ENCODE data around the gene ASTL.

The ASTL gene

DNA sequence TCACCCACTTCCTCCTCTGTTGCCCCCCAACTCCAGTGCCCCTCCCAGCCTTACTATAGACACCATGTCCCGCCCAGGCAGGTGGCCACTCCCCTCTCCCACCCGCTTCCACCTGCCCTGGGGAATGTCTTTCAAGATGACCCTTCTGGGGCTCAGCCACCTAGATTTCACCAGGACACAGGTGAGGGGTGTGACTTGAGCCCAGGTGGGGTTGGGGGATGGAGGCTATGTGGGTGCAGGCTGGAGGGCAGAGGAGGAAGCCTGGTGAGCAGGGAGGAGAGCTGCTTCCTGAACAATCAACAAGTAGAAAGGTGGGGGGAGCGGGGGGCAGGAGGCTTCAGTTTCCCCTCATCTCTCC, 30.6 kb downstream of the ASTL start:
- H3K27ac ChIP-seq (ENCODE audit: low read depth, low read length): no peak overlapping the region
- H3K4me3 ChIP-seq (ENCODE audit: low read depth in 1 of 5, low read length in 5 of 5): no peak overlapping the region
- H3K4me1 ChIP-seq (ENCODE audit: control insufficient read depth in 5 of 5, insufficient read depth in 5 of 5, low read length in 5 of 5): peaks cover 3 to 22% (median 18%) of the 10 kb centered on the region in 5 donors
- H3K9me3 ChIP-seq (ENCODE audit: control insufficient read depth in 5 of 5, low read length in 5 of 5): peaks cover 5 to 17% (median 15%) of the 10 kb centered on the region in 5 donors
- H3K9ac ChIP-seq (ENCODE audit: low read length in 5 of 5): no peak overlapping the region
- no peaks in the 10 kb centered on the region for H3K36me3 ChIP-seq (ENCODE audit: control insufficient read depth in 5 of 5, insufficient read depth in 5 of 5, low read length in 5 of 5)
- H3K27me3 ChIP-seq (ENCODE audit: control insufficient read depth in 5 of 5, insufficient read depth in 4 of 5, low read length in 5 of 5): peaks cover 0 to 21% (median 6%) of the 10 kb centered on the region in 5 donors

DNA sequence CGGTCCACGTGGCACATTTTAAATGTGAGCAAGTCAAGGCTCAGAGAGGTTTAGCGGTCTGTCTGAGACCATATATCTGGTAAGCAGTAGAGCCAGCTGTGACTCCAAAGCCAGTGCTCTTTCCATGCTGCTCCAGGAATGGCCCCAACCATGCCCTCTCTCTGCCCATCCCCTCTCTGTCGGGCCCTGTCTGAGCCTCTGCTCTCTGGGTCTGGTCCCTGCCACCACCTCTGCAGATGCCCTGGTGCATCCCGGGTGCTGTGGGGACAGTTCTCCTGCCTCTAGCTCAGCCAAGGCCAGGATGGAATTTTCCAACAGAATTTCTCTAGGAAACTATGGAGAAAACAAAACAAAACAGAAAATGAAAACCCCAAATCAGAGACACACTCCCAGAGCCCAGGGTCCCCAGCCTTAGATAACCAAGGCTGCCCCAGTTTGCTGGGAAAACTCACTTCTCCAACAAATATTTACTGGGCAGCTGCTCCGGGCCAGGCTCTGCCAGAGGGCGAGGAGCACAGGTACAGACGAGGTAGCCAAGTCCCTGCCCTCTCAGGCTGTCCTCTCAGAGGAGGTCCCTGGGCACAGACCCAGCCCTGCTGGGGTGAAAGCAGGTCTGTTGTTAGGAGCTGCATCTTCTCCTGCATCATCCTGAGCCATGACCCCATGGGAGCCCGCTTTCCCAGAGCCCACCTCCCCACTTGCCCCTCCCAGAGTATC, 31.2 kb downstream of the ASTL start:
- no peak overlapping the region for H3K27ac ChIP-seq (ENCODE audit: low read depth, low read length)
- H3K9me3 ChIP-seq (ENCODE audit: control insufficient read depth in 5 of 5, low read length in 5 of 5): peaks cover 5 to 17% (median 15%) of the 10 kb centered on the region in 5 donors
- H3K4me1 ChIP-seq (ENCODE audit: control insufficient read depth in 5 of 5, insufficient read depth in 5 of 5, low read length in 5 of 5): peaks cover 3 to 22% (median 18%) of the 10 kb centered on the region in 5 donors
- H3K36me3 ChIP-seq (ENCODE audit: control insufficient read depth in 5 of 5, insufficient read depth in 5 of 5, low read length in 5 of 5): no peaks in the 10 kb centered on the region
- H3K4me3 ChIP-seq (ENCODE audit: low read depth in 1 of 5, low read length in 5 of 5): no peak overlapping the region
- no peak overlapping the region for H3K9ac ChIP-seq (ENCODE audit: low read length in 5 of 5)
- peaks cover 0 to 21% (median 6%) of the 10 kb centered on the region in 5 donors for H3K27me3 ChIP-seq (ENCODE audit: control insufficient read depth in 5 of 5, insufficient read depth in 4 of 5, low read length in 5 of 5)

DNA sequence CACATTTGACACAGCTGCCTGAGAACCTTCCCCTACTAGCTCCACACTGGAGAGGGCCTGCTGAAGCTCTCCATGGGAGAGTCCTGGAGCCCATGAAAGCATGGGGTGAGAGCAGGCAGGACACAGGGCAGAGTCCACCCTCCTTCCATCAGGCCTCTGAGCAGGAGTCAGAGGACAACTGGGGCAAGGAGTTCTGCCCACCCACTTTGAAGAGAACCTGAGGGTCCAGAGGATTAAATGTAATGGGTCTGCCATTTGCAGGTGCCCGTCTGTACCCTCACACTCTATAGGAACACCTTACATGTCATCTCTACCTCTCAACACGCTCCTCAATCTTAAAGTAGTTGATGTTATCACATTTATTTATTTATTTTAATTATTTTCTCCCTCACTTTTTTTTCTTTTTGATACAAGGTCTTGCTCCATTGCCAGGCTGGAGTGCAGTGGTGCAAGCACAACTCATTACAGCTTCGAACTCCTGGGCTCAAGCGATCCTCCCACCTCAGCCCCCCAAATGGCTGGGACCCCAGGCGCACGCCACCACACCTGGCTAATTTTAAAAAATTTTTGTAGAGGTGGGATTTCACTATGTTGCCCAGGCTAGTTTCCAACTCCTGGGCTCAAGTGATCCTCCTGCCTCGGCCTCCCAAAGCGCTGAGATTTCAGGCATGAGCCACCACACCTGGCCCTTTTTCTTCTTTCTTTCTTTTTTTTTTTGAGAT, 32.1 kb downstream of the ASTL start:
- Histone ChIP-seq H3K9me3 (ENCODE audit: control insufficient read depth in 5 of 5, low read length in 5 of 5) (peaks cover 5 to 17% (median 15%) of the 10 kb centered on the region in 5 donors), H3K4me1 (ENCODE audit: control insufficient read depth in 5 of 5, insufficient read depth in 5 of 5, low read length in 5 of 5) (peaks cover 3 to 26% (median 18%) of the 10 kb centered on the region in 5 donors), H3K36me3 (ENCODE audit: control insufficient read depth in 5 of 5, insufficient read depth in 5 of 5, low read length in 5 of 5) (no peaks in the 10 kb centered on the region), H3K9ac (ENCODE audit: low read length in 5 of 5) (no peak overlapping the region), H3K27ac (ENCODE audit: low read depth, low read length) (no peak overlapping the region), H3K4me3 (ENCODE audit: low read depth in 1 of 5, low read length in 5 of 5) (peak overlapping the region in 1 of 5 donors; percentile 36), H3K27me3 (ENCODE audit: control insufficient read depth in 5 of 5, insufficient read depth in 4 of 5, low read length in 5 of 5) (peaks cover 0 to 21% (median 6%) of the 10 kb centered on the region in 5 donors)

DNA sequence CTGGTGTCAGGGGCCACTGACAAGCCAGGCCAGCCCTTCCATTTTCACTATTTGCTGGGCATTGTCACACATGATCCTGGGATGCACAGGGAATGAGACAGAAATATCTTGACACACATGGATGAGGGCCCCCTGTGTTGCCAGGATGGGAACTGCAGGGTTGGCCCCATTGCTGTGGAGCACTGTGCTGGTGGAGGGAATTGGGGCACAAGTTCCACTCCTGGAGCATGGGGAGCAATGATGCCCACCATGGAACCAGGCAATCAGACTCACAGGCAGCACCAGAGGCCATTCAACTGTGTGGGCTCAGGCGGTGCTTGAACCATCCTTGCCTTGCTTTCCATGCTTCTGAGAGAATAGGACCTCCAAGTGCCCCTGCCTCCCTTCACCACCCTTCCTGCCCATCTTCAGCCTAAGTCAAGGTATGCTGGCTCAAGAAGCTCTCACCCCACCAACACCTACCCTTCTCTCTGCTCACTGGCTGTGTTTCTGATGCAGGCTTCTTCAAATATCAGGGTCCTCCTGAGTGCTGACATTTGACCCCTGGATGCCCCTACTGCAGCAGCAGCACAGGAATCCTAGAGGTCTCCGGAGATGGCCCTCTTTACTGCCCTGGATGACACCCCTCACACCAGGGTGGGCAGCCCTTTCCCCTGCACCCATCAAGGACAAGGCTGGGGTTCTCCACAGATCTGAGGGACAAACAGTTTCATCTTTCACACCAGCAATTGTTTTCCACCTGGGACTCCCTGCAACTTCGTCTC, 33.0 kb downstream of the ASTL start:
- H3K4me1 ChIP-seq (ENCODE audit: control insufficient read depth in 5 of 5, insufficient read depth in 5 of 5, low read length in 5 of 5): peaks cover 5 to 28% (median 18%) of the 10 kb centered on the region in 5 donors
- H3K36me3 ChIP-seq (ENCODE audit: control insufficient read depth in 5 of 5, insufficient read depth in 5 of 5, low read length in 5 of 5): no peaks in the 10 kb centered on the region
- peak overlapping the region in 2 of 5 donors; percentile 22 to 36 for H3K4me3 ChIP-seq (ENCODE audit: low read depth in 1 of 5, low read length in 5 of 5)
- peaks cover 0 to 21% (median 4%) of the 10 kb centered on the region in 5 donors for H3K27me3 ChIP-seq (ENCODE audit: control insufficient read depth in 5 of 5, insufficient read depth in 4 of 5, low read length in 5 of 5)
- no peak overlapping the region for H3K9ac ChIP-seq (ENCODE audit: low read length in 5 of 5)
- H3K27ac ChIP-seq (ENCODE audit: low read depth, low read length): no peak overlapping the region
- peaks cover 5 to 17% (median 15%) of the 10 kb centered on the region in 5 donors for H3K9me3 ChIP-seq (ENCODE audit: control insufficient read depth in 5 of 5, low read length in 5 of 5)

DNA sequence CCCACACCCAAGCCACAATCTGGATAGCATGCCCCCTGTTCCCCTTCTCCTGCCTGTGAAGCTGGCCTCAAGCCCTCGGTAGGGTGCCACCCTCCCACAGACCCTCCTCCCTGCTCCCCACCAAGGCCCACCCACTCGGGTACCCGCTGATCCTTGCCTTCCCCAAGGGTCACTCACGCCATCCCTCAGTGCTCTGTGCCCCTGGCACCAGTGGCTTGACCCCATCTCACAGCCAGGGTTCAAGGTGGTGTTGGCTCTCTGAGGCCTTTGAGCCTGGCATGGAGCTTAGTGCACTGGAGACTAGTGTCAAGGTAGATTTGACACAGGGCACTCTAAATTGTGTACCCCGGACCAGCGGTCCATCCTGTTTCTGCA, 33.8 kb downstream of the ASTL start:
- Histone ChIP-seq H3K27ac (ENCODE audit: low read depth, low read length) (no peak overlapping the region), H3K9ac (ENCODE audit: low read length in 5 of 5) (no peak overlapping the region), H3K4me3 (ENCODE audit: low read depth in 1 of 5, low read length in 5 of 5) (no peak overlapping the region), H3K9me3 (ENCODE audit: control insufficient read depth in 5 of 5, low read length in 5 of 5) (peaks cover 5 to 17% (median 15%) of the 10 kb centered on the region in 5 donors), H3K4me1 (ENCODE audit: control insufficient read depth in 5 of 5, insufficient read depth in 5 of 5, low read length in 5 of 5) (peaks cover 5 to 32% (median 18%) of the 10 kb centered on the region in 5 donors), H3K27me3 (ENCODE audit: control insufficient read depth in 5 of 5, insufficient read depth in 4 of 5, low read length in 5 of 5) (peaks cover 0 to 15% (median 3%) of the 10 kb centered on the region in 5 donors), H3K36me3 (ENCODE audit: control insufficient read depth in 5 of 5, insufficient read depth in 5 of 5, low read length in 5 of 5) (no peaks in the 10 kb centered on the region)

DNA sequence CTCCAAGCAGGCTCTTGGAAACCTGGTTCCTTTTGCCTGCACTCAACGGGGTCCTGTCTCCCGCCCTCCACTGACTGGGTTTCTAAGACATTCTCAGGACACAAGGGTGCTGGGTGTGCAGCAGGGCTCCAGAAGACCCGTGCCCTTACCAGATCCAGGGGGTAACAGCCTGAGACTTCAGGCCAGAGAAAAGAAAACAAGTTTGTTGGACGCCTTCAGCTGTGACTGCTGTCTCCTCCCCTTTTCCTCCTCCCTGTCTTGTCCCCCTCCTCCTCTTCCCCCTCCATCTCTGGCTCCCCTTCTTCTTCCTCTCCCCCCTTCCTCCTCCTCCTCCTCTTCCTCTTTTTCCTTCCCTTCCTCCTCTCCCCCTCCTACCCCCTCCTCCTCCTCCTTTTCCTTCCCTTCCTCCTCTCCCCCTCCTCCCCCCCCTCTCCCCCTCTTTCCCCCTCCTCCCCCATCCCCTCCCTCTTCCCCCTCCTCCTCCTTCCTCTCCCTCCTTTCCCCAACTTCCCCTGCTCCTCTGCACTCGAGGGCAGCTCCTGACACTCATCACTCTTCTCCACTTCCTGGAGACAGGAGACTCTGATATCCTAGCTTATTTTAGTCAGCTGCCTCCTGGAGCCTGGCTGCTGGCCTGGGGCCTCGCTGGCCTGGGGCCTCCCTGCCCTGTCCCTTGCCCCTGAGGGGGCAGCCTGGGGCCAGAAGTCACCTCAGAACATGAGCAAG, 34.4 kb downstream of the ASTL start:
- Histone ChIP-seq H3K9me3 (ENCODE audit: control insufficient read depth in 5 of 5, low read length in 5 of 5) (peaks cover 5 to 17% (median 15%) of the 10 kb centered on the region in 5 donors), H3K36me3 (ENCODE audit: control insufficient read depth in 5 of 5, insufficient read depth in 5 of 5, low read length in 5 of 5) (no peaks in the 10 kb centered on the region), H3K4me1 (ENCODE audit: control insufficient read depth in 5 of 5, insufficient read depth in 5 of 5, low read length in 5 of 5) (peaks cover 3 to 32% (median 18%) of the 10 kb centered on the region in 5 donors), H3K4me3 (ENCODE audit: low read depth in 1 of 5, low read length in 5 of 5) (no peak overlapping the region), H3K9ac (ENCODE audit: low read length in 5 of 5) (peak overlapping the region in 1 of 5 donors; percentile 21), H3K27me3 (ENCODE audit: control insufficient read depth in 5 of 5, insufficient read depth in 4 of 5, low read length in 5 of 5) (peaks cover 0 to 15% (median 3%) of the 10 kb centered on the region in 5 donors), H3K27ac (ENCODE audit: low read depth, low read length) (no peak overlapping the region)

GRCh38 chr2:96103187-96103601, 35.1 kb downstream of the ASTL start:
- H3K27ac ChIP-seq (ENCODE audit: low read depth, low read length): no peak overlapping the region
- no peak overlapping the region for H3K4me3 ChIP-seq (ENCODE audit: low read depth in 1 of 5, low read length in 5 of 5)
- peak overlapping the region in 1 of 5 donors; percentile 21 for H3K9ac ChIP-seq (ENCODE audit: low read length in 5 of 5)
- H3K27me3 ChIP-seq (ENCODE audit: control insufficient read depth in 5 of 5, insufficient read depth in 4 of 5, low read length in 5 of 5): peaks cover 0 to 9% (median under 1%) of the 10 kb centered on the region in 5 donors
- peaks cover 0 to 34% (median 16%) of the 10 kb centered on the region in 5 donors for H3K4me1 ChIP-seq (ENCODE audit: control insufficient read depth in 5 of 5, insufficient read depth in 5 of 5, low read length in 5 of 5)
- no peaks in the 10 kb centered on the region for H3K36me3 ChIP-seq (ENCODE audit: control insufficient read depth in 5 of 5, insufficient read depth in 5 of 5, low read length in 5 of 5)
- peaks cover 5 to 17% (median 15%) of the 10 kb centered on the region in 5 donors for H3K9me3 ChIP-seq (ENCODE audit: control insufficient read depth in 5 of 5, low read length in 5 of 5)

DNA sequence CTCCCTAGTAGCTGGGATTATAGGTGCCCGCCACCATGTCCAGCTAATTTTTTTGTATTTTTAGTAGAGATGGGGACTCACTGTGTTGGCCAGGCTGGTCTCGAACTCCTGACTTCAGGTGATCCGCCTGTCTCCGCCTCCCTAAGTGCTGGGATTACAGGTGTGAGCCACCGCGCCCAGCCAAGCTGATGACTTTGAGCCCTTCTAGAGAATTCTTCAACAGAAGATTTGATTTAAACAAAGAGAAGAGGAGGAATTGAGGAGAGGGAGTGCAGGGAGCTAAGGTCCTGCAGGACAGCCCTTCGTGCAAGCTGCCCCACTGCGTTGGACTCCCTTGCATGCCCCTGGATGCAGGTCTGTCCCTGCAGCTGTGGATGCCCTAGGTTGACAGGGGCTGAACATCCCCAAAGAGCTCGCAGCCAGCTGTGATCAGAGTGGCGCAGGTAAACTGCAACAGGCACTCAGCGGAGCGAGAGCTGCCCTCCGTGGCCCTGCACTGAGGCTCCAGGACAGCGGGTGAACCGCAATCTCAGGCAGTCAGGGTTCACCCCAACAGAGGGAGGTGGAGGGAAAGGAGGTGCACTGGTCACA, 35.6 kb downstream of the ASTL start:
- H3K9ac ChIP-seq (ENCODE audit: low read length in 5 of 5): no peak overlapping the region
- H3K4me3 ChIP-seq (ENCODE audit: low read depth in 1 of 5, low read length in 5 of 5): no peak overlapping the region
- no peak overlapping the region for H3K27ac ChIP-seq (ENCODE audit: low read depth, low read length)
- H3K9me3 ChIP-seq (ENCODE audit: control insufficient read depth in 5 of 5, low read length in 5 of 5): peaks cover 5 to 17% (median 15%) of the 10 kb centered on the region in 5 donors
- H3K27me3 ChIP-seq (ENCODE audit: control insufficient read depth in 5 of 5, insufficient read depth in 4 of 5, low read length in 5 of 5): peaks cover 0 to 5% (median 0%) of the 10 kb centered on the region in 5 donors
- no peaks in the 10 kb centered on the region for H3K36me3 ChIP-seq (ENCODE audit: control insufficient read depth in 5 of 5, insufficient read depth in 5 of 5, low read length in 5 of 5)
- H3K4me1 ChIP-seq (ENCODE audit: control insufficient read depth in 5 of 5, insufficient read depth in 5 of 5, low read length in 5 of 5): peaks cover 0 to 37% (median 14%) of the 10 kb centered on the region in 5 donors

DNA sequence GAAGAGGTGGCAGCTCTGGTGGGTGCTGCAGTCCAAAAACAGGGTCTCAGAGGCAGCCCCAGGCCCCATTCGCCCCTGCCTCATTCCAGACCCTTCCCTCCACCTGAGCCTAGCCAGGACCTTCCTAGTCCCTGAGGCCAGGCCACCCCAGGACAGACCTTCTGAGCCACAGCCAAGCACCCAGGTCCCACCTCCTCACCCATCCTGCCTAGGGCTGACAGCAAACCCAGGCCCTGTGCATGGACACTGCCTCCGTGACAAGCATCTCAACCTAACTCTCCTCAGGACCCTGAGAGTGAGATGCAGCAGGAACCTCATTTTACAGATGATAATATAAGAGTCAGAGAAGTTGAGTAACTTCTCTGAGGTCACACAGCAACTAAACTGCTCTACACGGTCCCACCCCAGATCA, 37.4 kb downstream of the ASTL start:
- H3K36me3 ChIP-seq (ENCODE audit: control insufficient read depth in 5 of 5, insufficient read depth in 5 of 5, low read length in 5 of 5): no peaks in the 10 kb centered on the region
- no peak overlapping the region for H3K27ac ChIP-seq (ENCODE audit: low read depth, low read length)
- H3K9ac ChIP-seq (ENCODE audit: low read length in 5 of 5): no peak overlapping the region
- H3K4me3 ChIP-seq (ENCODE audit: low read depth in 1 of 5, low read length in 5 of 5): no peak overlapping the region
- H3K9me3 ChIP-seq (ENCODE audit: control insufficient read depth in 5 of 5, low read length in 5 of 5): peaks cover 5 to 15% (median 13%) of the 10 kb centered on the region in 5 donors
- H3K4me1 ChIP-seq (ENCODE audit: control insufficient read depth in 5 of 5, insufficient read depth in 5 of 5, low read length in 5 of 5): peaks cover 0 to 37% (median 14%) of the 10 kb centered on the region in 5 donors
- H3K27me3 ChIP-seq (ENCODE audit: control insufficient read depth in 5 of 5, insufficient read depth in 4 of 5, low read length in 5 of 5): peaks cover 0 to 5% (median 0%) of the 10 kb centered on the region in 5 donors

Measured in subcutaneous abdominal adipose tissue (tissue), 5 donors.